Thymus (tissue), 11 donors: ENCODE data around the gene GPR83. TPM values are rescaled to one million over a fixed set of nuclear protein-coding genes. Genes with fewer than 3 reads are reported as not detected.

Source experiments
- DNase-seq, 9 donors: peaks; one replicate each; pipeline ENCODE4 v3.0.0-alpha.2; 2013; ENCODE audit warnings: low spot score in 9 of 9, low read depth in 6 of 9, missing footprints in 1 of 9
- H3K27ac ChIP-seq, 2 donors: one replicate each; pipeline ENCODE4 v1.5.1; 2013; ENCODE audit warnings: control low read depth in 1 of 2, low read depth in 1 of 2, low read length in 1 of 2, mild to moderate bottlenecking in 1 of 2, moderate library complexity in 1 of 2
- H3K27me3 ChIP-seq, 2 donors: one replicate each; pipeline ENCODE4 v1.5.1; 2013; ENCODE audit warnings: low read length in 1 of 2; ENCODE audit not compliant: control insufficient read depth in 2 of 2, insufficient read depth in 1 of 2
- H3K36me3 ChIP-seq, 2 donors: one replicate each; pipeline ENCODE4 v1.5.1; 2013; ENCODE audit warnings: low read length in 1 of 2, mild to moderate bottlenecking in 1 of 2, moderate library complexity in 1 of 2; ENCODE audit not compliant: control insufficient read depth in 2 of 2, insufficient read depth in 2 of 2
- H3K4me1 ChIP-seq, 2 donors: one replicate each; pipeline ENCODE4 v1.5.1; 2013; ENCODE audit warnings: low read length in 2 of 2; ENCODE audit not compliant: control insufficient read depth in 2 of 2, insufficient read depth in 2 of 2
- H3K4me3 ChIP-seq, 2 donors: one replicate each; pipeline ENCODE4 v1.5.1; 2013; ENCODE audit warnings: low read length in 2 of 2, control low read depth in 1 of 2, mild to moderate bottlenecking in 1 of 2
- H3K9me3 ChIP-seq, 2 donors: one replicate each; pipeline ENCODE4 v1.5.1; 2013; ENCODE audit warnings: low read length in 1 of 2, mild to moderate bottlenecking in 1 of 2; ENCODE audit not compliant: control insufficient read depth in 2 of 2, insufficient read depth in 1 of 2
- WGBS: extraction: QIAGEN DNeasy Blood & Tissue Kit; methylation state at CpG from one replicate; pipeline ENCODE4 v1.1.7; 2013; 5-methylcytosine and 5-hydroxymethylcytosine counted together
- polyA plus RNA-seq: library from polyadenylated mRNA; stranded (reverse); fragments of 200-250 nt; gene quantifications from one replicate; pipeline ENCODE4 v1.2.3, GENCODE V29; 2013
- total RNA-seq: library from RNA; stranded (reverse); fragments of 120-200 nt; gene quantifications from one replicate; pipeline ENCODE4 v1.2.4, GENCODE V29; 2013
- donor health status: healthy.

The GPR83 gene
- total and polyA plus RNA-seq, 2 donors = 0.14 to 0.23 TPM

GRCh38 chr11:94423507-94423906 lies 22.3 kb upstream of the GPR83 start:
- H3K27ac ChIP-seq = no peak overlapping the region
- no peaks in the 10 kb centered on the region for H3K4me1 ChIP-seq
- H3K27me3 ChIP-seq = no peaks in the 10 kb centered on the region
- DNase-seq = no peak
- peaks cover 21 to 30% of the 10 kb centered on the region in 2 donors for H3K36me3 ChIP-seq
- no peak overlapping the region for H3K4me3 ChIP-seq
- peaks cover 0 to under 1% of the 10 kb centered on the region in 2 donors for H3K9me3 ChIP-seq
- 98% methylated on average over 3 of the region's 3 CpGs for WGBS

- DNase-seq = no peak
- 96% methylated on average over 3 of the region's 3 CpGs for WGBS
- H3K9me3 ChIP-seq = no peaks in the 10 kb centered on the region
- no peak overlapping the region for H3K4me3 ChIP-seq
- H3K36me3 ChIP-seq = peaks cover under 1 to 7% of the 10 kb centered on the region in 2 donors
- H3K27me3 ChIP-seq = no peaks in the 10 kb centered on the region
- H3K27ac ChIP-seq = no peak overlapping the region
- no peaks in the 10 kb centered on the region for H3K4me1 ChIP-seq
Observed at GRCh38 chr11:94418123-94418765, 17.0 kb upstream of the GPR83 start.

GRCh38 chr11:94417386-94417987 lies 16.3 kb upstream of the GPR83 start:
- Histone ChIP-seq H3K4me3 (no peak overlapping the region), H3K9me3 (no peaks in the 10 kb centered on the region), H3K27ac (no peak overlapping the region), H3K36me3 (peaks cover 0 to 4% of the 10 kb centered on the region in 2 donors), H3K27me3 (no peaks in the 10 kb centered on the region), H3K4me1 (no peaks in the 10 kb centered on the region)
- WGBS = 91% methylated on average over 4 of the region's 4 CpGs
- peak in 2 of 9 donors; percentile 7 to 13 for DNase-seq

- peaks cover 20 to 30% of the 10 kb centered on the region in 2 donors for H3K27me3 ChIP-seq
- no peak overlapping the region for H3K27ac ChIP-seq
- H3K9me3 ChIP-seq = no peaks in the 10 kb centered on the region
- no peak overlapping the region for H3K4me3 ChIP-seq
- no peaks in the 10 kb centered on the region for H3K36me3 ChIP-seq
- 98% methylated on average over 4 of the region's 4 CpGs for WGBS
- no peak for DNase-seq
- H3K4me1 ChIP-seq = peaks cover 0 to 2% of the 10 kb centered on the region in 2 donors
Observed at GRCh38 chr11:94405062-94405833, 4.0 kb upstream of the GPR83 start.

- Histone ChIP-seq H3K27ac (no peak overlapping the region), H3K9me3 (no peaks in the 10 kb centered on the region), H3K36me3 (no peaks in the 10 kb centered on the region), H3K4me3 (no peak overlapping the region), H3K27me3 (peaks cover 23 to 50% of the 10 kb centered on the region in 2 donors), H3K4me1 (peaks cover 0 to 2% of the 10 kb centered on the region in 2 donors)
- no peak for DNase-seq
- 13% methylated on average over 1 of the region's 1 CpG for WGBS
Observed at GRCh38 chr11:94402355-94402754, 1.1 kb upstream of the GPR83 start.

- WGBS = 33% methylated on average over 10 of the region's 10 CpGs
- no peaks in the 10 kb centered on the region for H3K9me3 ChIP-seq
- H3K4me1 ChIP-seq = peaks cover 0 to 2% of the 10 kb centered on the region in 2 donors
- H3K4me3 ChIP-seq = no peak overlapping the region
- no peak overlapping the region for H3K27ac ChIP-seq
- H3K27me3 ChIP-seq = peaks cover 23 to 51% of the 10 kb centered on the region in 2 donors
- H3K36me3 ChIP-seq = no peaks in the 10 kb centered on the region
- DNase-seq = no peak
Observed at GRCh38 chr11:94401773-94402265, 600 bp upstream of the GPR83 start.

GRCh38 chr11:94400457-94400838 lies 771 bp downstream of the GPR83 start:
- Histone ChIP-seq H3K27ac (no peak overlapping the region), H3K9me3 (no peaks in the 10 kb centered on the region), H3K4me1 (peaks cover 0 to 2% of the 10 kb centered on the region in 2 donors), H3K4me3 (no peak overlapping the region), H3K36me3 (no peaks in the 10 kb centered on the region), H3K27me3 (peaks cover 23 to 51% of the 10 kb centered on the region in 2 donors)
- WGBS = 20% methylated on average over 4 of the region's 4 CpGs
- DNase-seq = no peak

- Histone ChIP-seq H3K4me1 (peaks cover 0 to 2% of the 10 kb centered on the region in 2 donors), H3K27ac (no peak overlapping the region), H3K27me3 (peaks cover 23 to 51% of the 10 kb centered on the region in 2 donors), H3K9me3 (no peaks in the 10 kb centered on the region), H3K36me3 (no peaks in the 10 kb centered on the region), H3K4me3 (no peak overlapping the region)
- WGBS = 32% methylated on average over 4 of the region's 4 CpGs
- no peak for DNase-seq
Observed at GRCh38 chr11:94400050-94400449, 1.2 kb downstream of the GPR83 start.

- 80% methylated on average over 5 of the region's 5 CpGs for WGBS
- no peak for DNase-seq
- no peak overlapping the region for H3K4me3 ChIP-seq
- peaks cover 0 to 2% of the 10 kb centered on the region in 2 donors for H3K4me1 ChIP-seq
- peaks cover 23 to 47% of the 10 kb centered on the region in 2 donors for H3K27me3 ChIP-seq
- H3K9me3 ChIP-seq = no peaks in the 10 kb centered on the region
- H3K36me3 ChIP-seq = no peaks in the 10 kb centered on the region
- no peak overlapping the region for H3K27ac ChIP-seq
Observed at GRCh38 chr11:94398101-94398500, 3.1 kb downstream of the GPR83 start.
